ENCODE results near the gene SPOCK3.
"Not testable (repeated sequence)": the region's sequence is repeated elsewhere in the genome, so short reads cannot be mapped to it uniquely, and the experiment has no call there.

The SPOCK3 gene

GRCh38 chr4:166981847-166982246, 252.4 kb downstream of the SPOCK3 start:
- H3K4me3 ChIP-seq (ENCODE audit: low read depth, low read length) = no peak overlapping the region

GRCh38 chr4:166980419-166980818, 253.9 kb downstream of the SPOCK3 start:
- TF ChIP-seq CTCF (IDR thresholded peaks at IDR 0.05; ENCODE audit: borderline replicate concordance, insufficient read depth, low read depth, low read length) = no peak
- H3K4me3 ChIP-seq (ENCODE audit: low read depth, low read length) = no peak overlapping the region

More at GRCh38 chr4:166981847-166982246, 252.4 kb downstream of the SPOCK3 start:
- no peak for TF ChIP-seq CTCF (IDR thresholded peaks at IDR 0.05; ENCODE audit: borderline replicate concordance, insufficient read depth, low read depth, low read length)

GRCh38 chr4:166977596-166977995, 256.7 kb downstream of the SPOCK3 start:
- TF ChIP-seq CTCF (IDR thresholded peaks at IDR 0.05; ENCODE audit: borderline replicate concordance, insufficient read depth, low read depth, low read length) = no peak
- H3K4me3 ChIP-seq (ENCODE audit: low read depth, low read length) = no peak overlapping the region

GRCh38 chr4:166972071-166972470, 262.2 kb downstream of the SPOCK3 start:
- TF ChIP-seq CTCF (IDR thresholded peaks at IDR 0.05; ENCODE audit: borderline replicate concordance, insufficient read depth, low read depth, low read length) = no peak
- H3K4me3 ChIP-seq (ENCODE audit: low read depth, low read length) = no peak overlapping the region

GRCh38 chr4:166968219-166968618, 266.1 kb downstream of the SPOCK3 start:
- not testable (repeated sequence) for H3K4me3 ChIP-seq (ENCODE audit: low read depth, low read length)

- no peak for TF ChIP-seq CTCF (IDR thresholded peaks at IDR 0.05; ENCODE audit: borderline replicate concordance, insufficient read depth, low read depth, low read length)
Observed at GRCh38 chr4:166965562-166965961, 268.7 kb downstream of the SPOCK3 start.

GRCh38 chr4:166957451-166957850, 276.8 kb downstream of the SPOCK3 start:
- no peak for TF ChIP-seq CTCF (IDR thresholded peaks at IDR 0.05; ENCODE audit: borderline replicate concordance, insufficient read depth, low read depth, low read length)
- H3K4me3 ChIP-seq (ENCODE audit: low read depth, low read length) = no peak overlapping the region

More at GRCh38 chr4:166965562-166965961, 268.7 kb downstream of the SPOCK3 start:
- H3K4me3 ChIP-seq (ENCODE audit: low read depth, low read length) = no peak overlapping the region

- H3K4me3 ChIP-seq (ENCODE audit: low read depth, low read length) = no peak overlapping the region
- TF ChIP-seq CTCF (IDR thresholded peaks at IDR 0.05; ENCODE audit: borderline replicate concordance, insufficient read depth, low read depth, low read length) = no peak
Observed at GRCh38 chr4:166956484-166956883, 277.8 kb downstream of the SPOCK3 start.

All from GM12875 (cell line).